ENCODE measurements around the gene CARNS1. TPM values are rescaled to one million over a fixed set of nuclear protein-coding genes. Genes with fewer than 3 reads are reported as not detected.

Gene CARNS1
- polyA plus RNA-seq, 1 donor (not counting 4 experiments of a cell fraction or from before 2014, with no cell fraction given): not detected

DNA sequence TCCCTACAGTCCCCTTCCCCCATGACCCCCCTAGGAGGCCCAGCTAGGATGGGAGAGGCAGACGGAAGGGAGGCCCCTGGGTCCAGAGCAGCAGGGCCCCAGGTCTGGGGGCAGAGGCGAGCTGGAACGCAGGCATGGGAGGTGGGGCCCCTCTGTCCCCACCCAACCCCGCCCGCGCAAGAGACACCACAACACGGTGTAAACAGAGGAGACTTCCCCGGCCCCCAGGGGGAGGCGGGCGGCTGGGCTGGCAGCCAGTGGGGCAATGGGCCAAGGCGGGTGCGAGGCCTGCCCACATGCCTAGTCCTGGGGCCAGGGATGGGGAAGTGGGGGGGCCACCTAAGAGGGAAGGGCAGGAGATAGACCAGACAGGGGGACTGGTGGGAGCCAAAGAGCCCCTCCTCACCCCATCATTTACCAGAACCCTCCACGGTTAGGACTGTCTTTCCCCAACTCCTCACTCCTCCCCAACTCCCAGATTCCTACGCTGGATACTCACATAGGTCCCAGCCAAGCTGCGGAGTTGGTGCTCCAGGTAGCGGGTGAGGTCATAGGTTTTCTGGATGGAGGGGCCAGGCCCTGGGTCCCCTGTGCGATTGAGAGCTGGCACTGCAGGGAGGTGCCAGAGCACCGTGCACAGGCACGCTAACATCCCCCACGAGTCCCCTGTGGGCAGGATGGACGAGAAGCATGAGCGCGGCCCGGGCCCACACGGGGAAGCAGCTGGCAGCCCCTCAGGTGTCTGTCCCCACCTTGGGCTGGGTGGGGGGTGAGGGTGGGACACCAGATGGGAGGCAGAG lies 48.3 kb upstream of the CARNS1 start:
- DNase-seq (ENCODE audit: low read depth, low spot score): no peak
- peaks cover 17% of the 10 kb centered on the region for H3K4me1 ChIP-seq (ENCODE audit: control insufficient read depth, extremely low read depth, insufficient read depth, low read length)
- no peak overlapping the region for H2AFZ ChIP-seq (ENCODE audit: control insufficient read depth, low read length)
- no peaks in the 10 kb centered on the region for H3K27me3 ChIP-seq (ENCODE audit: control insufficient read depth, extremely low read depth, insufficient read depth, low read length)
- H3K9ac ChIP-seq (ENCODE audit: control insufficient read depth, extremely low read depth, insufficient read depth, low read length): no peak overlapping the region
- TF ChIP-seq, protein P1, sequence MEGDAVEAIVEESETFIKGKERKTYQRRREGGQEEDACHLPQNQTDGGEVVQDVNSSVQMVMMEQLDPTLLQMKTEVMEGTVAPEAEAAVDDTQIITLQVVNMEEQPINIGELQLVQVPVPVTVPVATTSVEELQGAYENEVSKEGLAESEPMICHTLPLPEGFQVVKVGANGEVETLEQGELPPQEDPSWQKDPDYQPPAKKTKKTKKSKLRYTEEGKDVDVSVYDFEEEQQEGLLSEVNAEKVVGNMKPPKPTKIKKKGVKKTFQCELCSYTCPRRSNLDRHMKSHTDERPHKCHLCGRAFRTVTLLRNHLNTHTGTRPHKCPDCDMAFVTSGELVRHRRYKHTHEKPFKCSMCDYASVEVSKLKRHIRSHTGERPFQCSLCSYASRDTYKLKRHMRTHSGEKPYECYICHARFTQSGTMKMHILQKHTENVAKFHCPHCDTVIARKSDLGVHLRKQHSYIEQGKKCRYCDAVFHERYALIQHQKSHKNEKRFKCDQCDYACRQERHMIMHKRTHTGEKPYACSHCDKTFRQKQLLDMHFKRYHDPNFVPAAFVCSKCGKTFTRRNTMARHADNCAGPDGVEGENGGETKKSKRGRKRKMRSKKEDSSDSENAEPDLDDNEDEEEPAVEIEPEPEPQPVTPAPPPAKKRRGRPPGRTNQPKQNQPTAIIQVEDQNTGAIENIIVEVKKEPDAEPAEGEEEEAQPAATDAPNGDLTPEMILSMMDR (optimal IDR thresholded peaks at IDR 0.05 in 1 of 3, IDR thresholded peaks at IDR 0.05 in 1 of 3, conservative IDR thresholded peaks at IDR 0.05 in 1 of 3; ENCODE audit: extremely low read depth in 1 of 3, insufficient read depth in 2 of 3, low read length in 3 of 3): no peak
- TF ChIP-seq EZH2 (IDR thresholded peaks at IDR 0.05; ENCODE audit: low read length): no peak
- no peak overlapping the region for H3K4me3 ChIP-seq (ENCODE audit: control insufficient read depth in 2 of 3, extremely low read depth in 1 of 3, insufficient read depth in 2 of 3, low read depth in 1 of 3, low read length in 3 of 3)
- H3K9me1 ChIP-seq (ENCODE audit: control insufficient read depth, extremely low read depth, insufficient read depth, low read length): no peaks in the 10 kb centered on the region
- FAIRE-seq: peak; percentile 34
- no peak overlapping the region for H3K27ac ChIP-seq (ENCODE audit: control insufficient read depth, insufficient read depth, low read length)
- peaks cover 5% of the 10 kb centered on the region for H4K20me1 ChIP-seq (ENCODE audit: control insufficient read depth, extremely low read depth, insufficient read depth, low read length)
- dilution Hi-C loops (cut with MboI; ENCODE audit: extremely low pct_ligation_motif_present, low sequenced_read_pairs): no loop called here
- no peaks in the 10 kb centered on the region for H3K9me3 ChIP-seq (ENCODE audit: control insufficient read depth, low read depth, low read length)
- H3K36me3 ChIP-seq (ENCODE audit: control insufficient read depth in 2 of 2, extremely low read depth in 1 of 2, insufficient read depth in 2 of 2, low read length in 2 of 2): peaks cover 4 to 6% of the 10 kb centered on the region in 2 experiments
- no peaks in the 10 kb centered on the region for H3K79me2 ChIP-seq (ENCODE audit: control insufficient read depth, insufficient read depth, low read length)
- H3K4me2 ChIP-seq (ENCODE audit: control insufficient read depth, extremely low read depth, insufficient read depth, low read depth, low read length): no peak overlapping the region

DNA sequence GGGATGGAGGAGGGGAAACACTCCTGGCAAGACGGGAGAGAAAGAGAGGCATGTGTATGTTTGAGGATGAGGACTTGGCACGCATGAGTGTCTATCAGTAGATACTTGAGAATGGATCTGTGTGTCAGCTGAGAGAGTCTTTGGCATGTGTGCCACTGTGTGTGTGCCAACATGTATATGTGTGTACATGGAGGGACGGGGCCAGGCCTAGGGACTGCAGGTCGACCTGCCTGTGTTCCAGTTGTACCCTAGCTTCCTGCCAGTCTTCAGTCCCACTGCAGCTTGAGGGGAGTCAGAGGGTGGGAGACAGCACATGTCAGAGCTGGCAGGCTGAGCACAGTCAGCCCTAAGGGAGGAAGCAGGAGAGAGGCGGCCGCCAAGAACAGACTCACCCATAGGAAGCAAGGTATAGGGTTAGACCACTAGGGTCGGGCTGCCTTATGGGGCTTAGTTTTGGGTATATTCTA lies 47.7 kb upstream of the CARNS1 start:
- Histone ChIP-seq H3K36me3 (ENCODE audit: control insufficient read depth in 2 of 2, extremely low read depth in 1 of 2, insufficient read depth in 2 of 2, low read length in 2 of 2) (peaks cover 4 to 6% of the 10 kb centered on the region in 2 experiments), H3K4me2 (ENCODE audit: control insufficient read depth, extremely low read depth, insufficient read depth, low read depth, low read length) (no peak overlapping the region), H3K9ac (ENCODE audit: control insufficient read depth, extremely low read depth, insufficient read depth, low read length) (no peak overlapping the region), H3K27ac (ENCODE audit: control insufficient read depth, insufficient read depth, low read length) (no peak overlapping the region), H3K27me3 (ENCODE audit: control insufficient read depth, extremely low read depth, insufficient read depth, low read length) (no peaks in the 10 kb centered on the region), H3K9me1 (ENCODE audit: control insufficient read depth, extremely low read depth, insufficient read depth, low read length) (no peaks in the 10 kb centered on the region), H2AFZ (ENCODE audit: control insufficient read depth, low read length) (no peak overlapping the region), H4K20me1 (ENCODE audit: control insufficient read depth, extremely low read depth, insufficient read depth, low read length) (peaks cover 5% of the 10 kb centered on the region), H3K79me2 (ENCODE audit: control insufficient read depth, insufficient read depth, low read length) (no peaks in the 10 kb centered on the region), H3K4me1 (ENCODE audit: control insufficient read depth, extremely low read depth, insufficient read depth, low read length) (peaks cover 17% of the 10 kb centered on the region), H3K9me3 (ENCODE audit: control insufficient read depth, low read depth, low read length) (no peaks in the 10 kb centered on the region), H3K4me3 (ENCODE audit: control insufficient read depth in 2 of 3, extremely low read depth in 1 of 3, insufficient read depth in 2 of 3, low read depth in 1 of 3, low read length in 3 of 3) (no peak overlapping the region)
- FAIRE-seq (peak; percentile 51), DNase-seq (ENCODE audit: low read depth, low spot score) (no peak)
- TF ChIP-seq, protein P1 (optimal IDR thresholded peaks at IDR 0.05 in 1 of 3, IDR thresholded peaks at IDR 0.05 in 1 of 3, conservative IDR thresholded peaks at IDR 0.05 in 1 of 3; ENCODE audit: extremely low read depth in 1 of 3, insufficient read depth in 2 of 3, low read length in 3 of 3): no peak
- TF ChIP-seq EZH2 (IDR thresholded peaks at IDR 0.05; ENCODE audit: low read length): no peak
- dilution Hi-C loops (cut with MboI; ENCODE audit: extremely low pct_ligation_motif_present, low sequenced_read_pairs): no loop called here

Measured in keratinocyte (primary cell).